Effector memory CD8-positive, alpha-beta T cell (primary cell): Measurements from ENCODE around the gene SIGLEC15.

Experiments
- ATAC-seq: fragments of 150-1000 bp; cut with Tn5 transposase; replicated peaks from 2 replicates; pipeline ENCODE4 v1.10.0; 2021; ENCODE audit warnings: mild to moderate bottlenecking, moderate library complexity
- DNase-seq, 3 experiments: peaks; one replicate each; pipeline ENCODE4 v3.0.0; 2021
- H3K27ac Mint-ChIP-seq, 2 donors: one replicate each; pipeline ENCODE4 v1.8.0; 2022; ENCODE audit warnings: mild to moderate bottlenecking in 2 of 2, mixed read lengths in 2 of 2, moderate library complexity in 2 of 2
- H3K27me3 Mint-ChIP-seq, 2 donors: one replicate each; pipeline ENCODE4 v1.8.0; 2022; ENCODE audit warnings: mixed read lengths in 2 of 2
- H3K36me3 Mint-ChIP-seq: one replicate; pipeline ENCODE4 v1.8.0; 2022; ENCODE audit warnings: mild to moderate bottlenecking, moderate library complexity, mixed read lengths; ENCODE audit not compliant: insufficient read depth
- H3K4me1 Mint-ChIP-seq, 2 donors: one replicate each; pipeline ENCODE4 v1.8.0; 2022; ENCODE audit warnings: low read depth in 2 of 2, mixed read lengths in 2 of 2
- H3K4me3 Mint-ChIP-seq, 2 donors: one replicate each; pipeline ENCODE4 v1.8.0; 2022; ENCODE audit warnings: mild to moderate bottlenecking in 2 of 2, mixed read lengths in 2 of 2, moderate library complexity in 2 of 2
- H3K9me3 Mint-ChIP-seq, 2 donors: one replicate each; pipeline ENCODE4 v1.8.0; 2022; ENCODE audit warnings: mixed read lengths in 2 of 2

SIGLEC15 gene

DNA sequence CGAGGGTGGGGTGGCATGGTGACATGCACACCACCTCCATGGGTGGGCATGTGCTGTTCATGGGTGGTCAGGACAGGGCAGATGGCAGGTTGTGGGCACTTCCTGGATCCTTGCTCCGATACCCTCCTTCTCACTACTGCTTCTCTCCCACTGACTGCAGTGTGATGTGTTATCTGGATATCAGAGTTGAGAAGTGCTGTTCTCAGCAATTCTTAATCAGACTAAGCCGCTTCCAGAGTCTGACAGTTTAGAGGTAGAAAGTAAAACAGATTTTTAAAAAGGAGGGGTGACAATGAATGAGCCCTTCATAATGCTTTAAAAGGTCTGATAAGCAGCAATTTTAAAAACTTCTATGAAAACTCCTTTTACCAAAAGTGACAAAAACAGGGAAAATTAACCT is 33.9 kb downstream of the SIGLEC15 start:
- ATAC-seq (no peak), DNase-seq (no peak)
- Mint-ChIP-seq H3K4me3 (no peak overlapping the region), H3K9me3 (no peaks in the 10 kb centered on the region), H3K4me1 (no peaks in the 10 kb centered on the region), H3K36me3 (peaks cover 70% of the 10 kb centered on the region), H3K27me3 (no peaks in the 10 kb centered on the region), H3K27ac (peak overlapping the region in 1 of 2 donors; percentile 49)

DNA sequence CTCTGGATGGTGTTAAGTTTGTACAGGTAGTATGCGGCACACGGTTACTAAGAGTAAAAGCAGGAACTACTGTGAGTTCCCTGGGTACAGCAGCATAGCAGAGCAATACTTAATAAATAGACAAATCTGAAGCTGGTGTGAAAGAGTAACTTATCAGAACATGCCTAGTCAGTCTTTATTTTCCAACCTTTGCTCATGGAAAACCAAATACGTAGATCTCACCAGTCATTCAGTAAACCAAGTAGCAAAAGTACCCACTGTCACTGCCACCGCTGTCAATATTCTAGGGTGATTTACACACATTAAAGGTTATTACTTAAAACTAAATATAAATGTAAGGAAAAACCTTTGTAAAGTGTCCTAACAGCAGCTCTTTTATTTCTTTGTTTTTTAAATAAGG is 35.0 kb downstream of the SIGLEC15 start:
- H3K27ac Mint-ChIP-seq, result peak overlapping the region in 1 of 2 donors; percentile 5
- ATAC-seq (no peak), DNase-seq (no peak)
- H3K9me3 Mint-ChIP-seq, result no peaks in the 10 kb centered on the region
- H3K4me1 Mint-ChIP-seq, result no peaks in the 10 kb centered on the region
- no peak overlapping the region for H3K4me3 Mint-ChIP-seq
- no peaks in the 10 kb centered on the region for H3K27me3 Mint-ChIP-seq
- peaks cover 74% of the 10 kb centered on the region for H3K36me3 Mint-ChIP-seq

DNA sequence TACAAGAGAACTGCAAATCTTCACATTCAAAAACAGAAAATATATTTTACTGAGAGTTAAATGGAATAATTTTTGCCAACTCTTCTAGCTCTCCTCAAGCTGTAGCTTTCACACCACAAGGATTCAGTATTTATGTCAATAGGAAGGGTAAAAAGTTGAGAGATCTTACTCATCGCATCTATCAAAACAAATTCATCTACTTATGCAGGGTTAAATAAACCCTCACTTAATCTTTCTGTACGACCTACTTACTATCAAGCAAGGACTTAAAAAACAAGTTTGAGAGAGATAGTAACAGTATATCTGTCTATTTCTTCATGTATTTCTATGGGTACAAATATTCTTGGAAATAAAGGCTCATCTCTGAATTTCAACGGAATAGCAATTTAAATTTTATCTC is 35.5 kb downstream of the SIGLEC15 start:
- H3K27ac Mint-ChIP-seq, result peak overlapping the region in 1 of 2 donors; percentile 5
- no peak overlapping the region for H3K4me3 Mint-ChIP-seq
- ATAC-seq (no peak), DNase-seq (no peak)
- H3K9me3 Mint-ChIP-seq, result no peaks in the 10 kb centered on the region
- no peaks in the 10 kb centered on the region for H3K4me1 Mint-ChIP-seq
- no peaks in the 10 kb centered on the region for H3K27me3 Mint-ChIP-seq
- peaks cover 76% of the 10 kb centered on the region for H3K36me3 Mint-ChIP-seq

- Mint-ChIP-seq H3K9me3 (no peaks in the 10 kb centered on the region), H3K4me3 (no peak overlapping the region), H3K4me1 (no peaks in the 10 kb centered on the region), H3K36me3 (peaks cover 76% of the 10 kb centered on the region), H3K27ac (peak overlapping the region; percentile 5 to 44), H3K27me3 (no peaks in the 10 kb centered on the region)
- DNase-seq (no peak), ATAC-seq (no peak)
Observed at GRCh38 chr18:45861926-45862325, 36.5 kb downstream of the SIGLEC15 start.

DNA sequence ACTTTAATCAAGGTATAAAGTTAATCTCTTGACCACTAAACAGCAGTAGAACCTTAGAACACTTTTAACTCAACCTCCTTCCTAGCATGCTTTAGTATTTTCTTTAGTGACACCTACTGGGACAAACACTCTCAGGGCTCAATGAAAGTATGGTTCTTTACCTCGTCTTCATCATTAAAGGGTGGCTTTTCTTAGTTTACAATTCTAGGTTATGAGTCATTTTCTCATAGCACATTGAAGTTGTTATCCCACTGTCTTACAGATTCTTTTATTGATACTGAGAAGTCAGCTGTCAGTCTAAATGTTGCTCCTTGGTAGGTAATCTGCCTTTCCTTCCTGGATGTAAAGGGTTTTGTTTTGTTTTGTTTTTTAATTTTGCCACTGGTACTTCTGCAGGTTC is 38.0 kb downstream of the SIGLEC15 start:
- ATAC-seq (no peak), DNase-seq (no peak)
- Mint-ChIP-seq H3K4me1 (no peaks in the 10 kb centered on the region), H3K36me3 (peaks cover 75% of the 10 kb centered on the region), H3K27ac (no peak overlapping the region), H3K27me3 (no peaks in the 10 kb centered on the region), H3K9me3 (no peaks in the 10 kb centered on the region), H3K4me3 (no peak overlapping the region)

DNA sequence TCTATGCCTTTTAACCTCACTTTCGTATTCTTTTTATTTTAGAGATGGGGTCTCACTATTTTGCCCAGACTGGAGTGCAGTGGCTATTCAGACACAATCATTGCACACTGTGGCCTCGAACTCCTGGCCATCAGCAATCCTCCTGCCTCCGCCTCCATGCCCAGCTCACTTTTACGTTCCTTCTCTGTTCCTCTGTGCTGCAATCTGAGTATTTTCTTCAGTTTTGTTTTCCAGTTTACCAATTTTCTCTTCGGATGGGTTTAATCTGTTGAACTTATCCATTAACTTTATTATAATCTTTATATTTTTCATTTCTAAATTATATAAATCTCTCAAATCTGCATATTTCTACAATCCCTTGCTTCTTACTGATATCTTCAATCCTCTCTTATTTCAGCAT is 38.6 kb downstream of the SIGLEC15 start:
- Mint-ChIP-seq H3K27ac (peak overlapping the region in 1 of 2 donors; percentile 53), H3K9me3 (no peaks in the 10 kb centered on the region), H3K4me3 (no peak overlapping the region), H3K4me1 (no peaks in the 10 kb centered on the region), H3K36me3 (peaks cover 73% of the 10 kb centered on the region), H3K27me3 (no peaks in the 10 kb centered on the region)
- ATAC-seq, result no peak
- DNase-seq, result no peak

DNA sequence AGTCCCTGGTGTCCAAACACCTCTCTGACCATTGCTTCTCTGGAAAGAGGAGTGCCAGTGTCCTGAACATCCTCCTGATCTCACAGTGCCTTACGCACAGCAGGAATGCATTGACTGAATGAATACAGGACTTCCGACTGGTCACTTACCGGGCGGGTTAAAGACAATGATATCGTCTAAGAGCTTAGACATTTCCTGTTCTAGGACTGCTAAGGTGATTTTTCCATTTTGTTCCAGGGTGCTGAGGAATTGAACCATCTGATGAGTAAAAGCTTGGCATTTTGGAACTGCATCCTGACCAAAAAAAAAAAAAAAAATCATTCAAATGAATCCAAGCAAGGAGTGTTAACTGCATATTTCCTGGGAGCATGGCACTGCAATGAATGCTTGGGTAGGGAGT is 40.0 kb downstream of the SIGLEC15 start:
- H3K4me1 Mint-ChIP-seq, result no peaks in the 10 kb centered on the region
- H3K27ac Mint-ChIP-seq, result peak overlapping the region in 1 of 2 donors; percentile 28
- H3K36me3 Mint-ChIP-seq, result peaks cover 75% of the 10 kb centered on the region
- H3K4me3 Mint-ChIP-seq, result no peak overlapping the region
- ATAC-seq (no peak), DNase-seq (no peak)
- H3K9me3 Mint-ChIP-seq, result no peaks in the 10 kb centered on the region
- no peaks in the 10 kb centered on the region for H3K27me3 Mint-ChIP-seq

- peaks cover 22 to 28% of the 10 kb centered on the region in 2 donors for H3K4me1 Mint-ChIP-seq
- H3K27me3 Mint-ChIP-seq, result no peaks in the 10 kb centered on the region
- peaks cover 63% of the 10 kb centered on the region for H3K36me3 Mint-ChIP-seq
- H3K27ac Mint-ChIP-seq, result no peak overlapping the region
- H3K9me3 Mint-ChIP-seq, result no peaks in the 10 kb centered on the region
- ATAC-seq, result no peak
- no peak overlapping the region for H3K4me3 Mint-ChIP-seq
- no peak for DNase-seq
Observed at GRCh38 chr18:45870419-45870818, 44.9 kb downstream of the SIGLEC15 start.

GRCh38 chr18:45871431-45872084 is 46.1 kb downstream of the SIGLEC15 start:
- Mint-ChIP-seq H3K4me3 (no peak overlapping the region), H3K4me1 (peaks cover 24 to 30% of the 10 kb centered on the region in 2 donors), H3K36me3 (peaks cover 63% of the 10 kb centered on the region), H3K27me3 (no peaks in the 10 kb centered on the region), H3K27ac (no peak overlapping the region), H3K9me3 (no peaks in the 10 kb centered on the region)
- DNase-seq (no peak), ATAC-seq (no peak)

- no peaks in the 10 kb centered on the region for H3K27me3 Mint-ChIP-seq
- H3K36me3 Mint-ChIP-seq, result peaks cover 59% of the 10 kb centered on the region
- peak overlapping the region; percentile 69 to 74 for H3K27ac Mint-ChIP-seq
- no peaks in the 10 kb centered on the region for H3K9me3 Mint-ChIP-seq
- DNase-seq (peak; percentile 34 to 45 (median 36)), ATAC-seq (peak; percentile 92)
- peaks cover 25 to 32% of the 10 kb centered on the region in 2 donors for H3K4me1 Mint-ChIP-seq
- H3K4me3 Mint-ChIP-seq, result peak overlapping the region; percentile 28 to 45
Observed at GRCh38 chr18:45874491-45875184, 49.2 kb downstream of the SIGLEC15 start.

- no peak for DNase-seq
- Mint-ChIP-seq H3K36me3 (peaks cover 57% of the 10 kb centered on the region), H3K4me1 (peaks cover 30 to 37% of the 10 kb centered on the region in 2 donors), H3K27ac (no peak overlapping the region), H3K27me3 (no peaks in the 10 kb centered on the region), H3K4me3 (no peak overlapping the region), H3K9me3 (no peaks in the 10 kb centered on the region)
- no peak for ATAC-seq
Observed at GRCh38 chr18:45876161-45876560, 50.7 kb downstream of the SIGLEC15 start.

DNA sequence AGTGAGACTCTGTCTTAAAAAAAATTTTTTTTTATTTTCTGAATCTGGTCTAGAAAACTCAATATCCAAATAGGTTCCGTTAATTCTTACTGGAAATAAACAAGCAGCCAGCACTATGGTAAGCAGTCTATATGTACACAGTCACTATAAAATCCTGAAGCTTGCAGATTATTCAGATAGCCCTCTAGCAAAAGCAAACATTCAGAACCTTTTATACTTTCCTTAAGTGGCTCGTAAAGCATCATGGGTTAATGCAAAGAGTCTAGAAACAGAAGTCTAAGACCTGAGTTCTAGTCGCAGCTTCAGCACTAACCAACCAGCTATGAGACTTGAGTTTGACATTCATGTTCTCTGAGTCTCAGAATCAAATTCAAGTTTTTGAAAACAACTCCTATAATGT is 51.9 kb downstream of the SIGLEC15 start:
- Mint-ChIP-seq H3K27me3 (no peaks in the 10 kb centered on the region), H3K4me1 (peaks cover 26 to 31% of the 10 kb centered on the region in 2 donors), H3K9me3 (no peaks in the 10 kb centered on the region), H3K27ac (no peak overlapping the region), H3K36me3 (peaks cover 64% of the 10 kb centered on the region), H3K4me3 (no peak overlapping the region)
- DNase-seq (no peak), ATAC-seq (no peak)

- ATAC-seq, result peak; percentile 91
- Mint-ChIP-seq H3K27me3 (no peaks in the 10 kb centered on the region), H3K27ac (peak overlapping the region in 1 of 2 donors; percentile 83), H3K36me3 (peaks cover 80% of the 10 kb centered on the region), H3K9me3 (no peaks in the 10 kb centered on the region), H3K4me1 (peaks cover 11 to 14% of the 10 kb centered on the region in 2 donors), H3K4me3 (no peak overlapping the region)
- peak; percentile 60 to 72 (median 68) for DNase-seq
Observed at GRCh38 chr18:45879681-45880655, 54.5 kb downstream of the SIGLEC15 start.
